Ishikawa (cell line): ENCODE measurements around the gene ATXN10.

ENCODE experiments used
- CEBPB ChIP-seq: IDR thresholded peaks from 2 replicates; pipeline ENCODE4 v1.6.1; 2012
- CREB1 ChIP-seq: IDR thresholded peaks from 2 replicates; pipeline ENCODE4 v1.6.1; 2012; ENCODE audit warnings: low read depth
- EGR1 ChIP-seq: IDR thresholded peaks from 2 replicates; pipeline ENCODE4 v1.6.1; 2012
- EP300 ChIP-seq: IDR thresholded peaks from 2 replicates; pipeline ENCODE4 v1.6.1; 2012; ENCODE audit warnings: borderline replicate concordance
- FOXM1 ChIP-seq: IDR thresholded peaks from 2 replicates; pipeline ENCODE4 v1.6.1; 2012; ENCODE audit warnings: low read depth, borderline replicate concordance
- MAX ChIP-seq: IDR thresholded peaks from 2 replicates; pipeline ENCODE4 v1.6.1; 2012
- NFIC ChIP-seq: IDR thresholded peaks from 2 replicates; pipeline ENCODE4 v1.6.1; 2012
- RAD21 ChIP-seq: IDR thresholded peaks from 2 replicates; pipeline ENCODE4 v1.6.1; 2012; ENCODE audit warnings: low read depth
- REST ChIP-seq: IDR thresholded peaks from 2 replicates; pipeline ENCODE4 v1.6.1; 2012; ENCODE audit warnings: low read depth, mild to moderate bottlenecking
- TAF1 ChIP-seq: IDR thresholded peaks from 2 replicates; pipeline ENCODE4 v1.6.1; 2012; ENCODE audit warnings: low read depth, mild to moderate bottlenecking
- TCF12 ChIP-seq: IDR thresholded peaks from 2 replicates; pipeline ENCODE4 v1.6.1; 2012; ENCODE audit warnings: low read depth
- TEAD4 ChIP-seq: IDR thresholded peaks from 2 replicates; pipeline ENCODE4 v1.6.1; 2012
- USF1 ChIP-seq: IDR thresholded peaks from 2 replicates; pipeline ENCODE4 v1.6.1; 2012
- YY1 ChIP-seq: IDR thresholded peaks from 2 replicates; pipeline ENCODE4 v1.6.1; 2012; ENCODE audit warnings: low read depth
- ZBTB7A ChIP-seq: IDR thresholded peaks from 2 replicates; pipeline ENCODE4 v1.6.1; 2012; ENCODE audit warnings: low read depth

The ATXN10 gene

GRCh38 chr22:45770506-45770905 lies 98.9 kb downstream of the ATXN10 start:
- TF ChIP-seq EGR1 = no peak
- TF ChIP-seq TEAD4 = no peak
- no peak for TF ChIP-seq FOXM1
- TF ChIP-seq RAD21 = no peak
- TF ChIP-seq TAF1 = no peak

- TF ChIP-seq YY1 (no peak), RAD21 (no peak), TAF1 (no peak), NFIC (no peak), TCF12 (no peak), FOXM1 (no peak), MAX (no peak)
These were observed 99.4 kb downstream of the ATXN10 start for GRCh38 chr22:45771057-45771456.

GRCh38 chr22:45771711-45772110 lies 100.1 kb downstream of the ATXN10 start:
- TF ChIP-seq NFIC (no peak), FOXM1 (no peak), CREB1 (no peak), MAX (no peak), ZBTB7A (no peak), YY1 (no peak), TAF1 (no peak), USF1 (no peak), RAD21 (no peak), EP300 (no peak), REST (no peak), EGR1 (no peak), CEBPB (no peak), TEAD4 (no peak), TCF12 (no peak)

- TF ChIP-seq EGR1 = no peak
- no peak for TF ChIP-seq TCF12
- TF ChIP-seq REST = no peak
- no peak for TF ChIP-seq EP300
- TF ChIP-seq USF1 = no peak
- TF ChIP-seq CREB1 = no peak
- TF ChIP-seq ZBTB7A = no peak
- no peak for TF ChIP-seq CEBPB
- no peak for TF ChIP-seq NFIC
- no peak for TF ChIP-seq TEAD4
- TF ChIP-seq TAF1 = no peak
- TF ChIP-seq RAD21 = no peak
- TF ChIP-seq YY1 = no peak
- no peak for TF ChIP-seq FOXM1
- TF ChIP-seq MAX = no peak
These were observed 101.1 kb downstream of the ATXN10 start for GRCh38 chr22:45772743-45773142.

- TF ChIP-seq ZBTB7A = no peak
- TF ChIP-seq CEBPB = no peak
- TF ChIP-seq NFIC = no peak
- no peak for TF ChIP-seq REST
- no peak for TF ChIP-seq TAF1
- no peak for TF ChIP-seq YY1
- no peak for TF ChIP-seq TCF12
- TF ChIP-seq RAD21 = no peak
- no peak for TF ChIP-seq EGR1
- no peak for TF ChIP-seq USF1
- no peak for TF ChIP-seq TEAD4
These were observed 102.5 kb downstream of the ATXN10 start for GRCh38 chr22:45774001-45774670.
